GM19372 (cell line): ENCODE measurements around the gene REPS1.

Experiments
- ATAC-seq: cut with Tn5 transposase; IDR thresholded peaks from one replicate; pipeline ENCODE4 v1.9.1; 2021; ENCODE audit warnings: mild to moderate bottlenecking, low read depth, moderate library complexity; ENCODE audit not compliant: unreplicated experiment

Gene REPS1

GRCh38 chr6:138972226-138972665, 15.8 kb downstream of the REPS1 start:
- ATAC-seq, result no peak

GRCh38 chr6:138971601-138972000, 16.5 kb downstream of the REPS1 start:
- no peak for ATAC-seq

DNA sequence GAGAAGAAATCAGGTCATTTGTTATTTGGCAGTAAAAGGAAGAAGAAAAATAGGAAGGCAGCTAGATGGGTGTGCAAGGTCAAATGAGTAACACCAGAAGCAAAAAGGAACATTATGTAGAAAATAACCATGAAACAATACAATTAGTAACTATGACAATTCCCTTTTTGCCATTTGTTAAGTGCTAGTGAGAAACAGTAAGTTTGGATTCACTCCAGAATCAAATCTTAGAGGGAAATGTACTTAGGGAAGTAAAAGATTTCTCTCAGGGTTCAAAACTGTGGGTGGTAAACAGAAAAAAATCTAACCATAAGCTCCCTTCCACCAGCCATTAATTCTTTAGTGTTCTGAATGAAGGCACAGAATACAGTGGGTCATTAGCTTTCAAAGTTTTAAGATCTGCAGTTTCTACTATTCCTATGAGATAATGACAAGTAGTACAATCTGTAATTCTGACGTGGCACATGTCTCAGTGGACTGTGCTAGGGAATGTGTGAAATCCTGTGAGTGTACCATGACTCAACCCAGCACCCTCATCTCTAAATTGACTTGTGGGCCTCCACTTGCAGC, 17.1 kb downstream of the REPS1 start:
- ATAC-seq, result no peak

DNA sequence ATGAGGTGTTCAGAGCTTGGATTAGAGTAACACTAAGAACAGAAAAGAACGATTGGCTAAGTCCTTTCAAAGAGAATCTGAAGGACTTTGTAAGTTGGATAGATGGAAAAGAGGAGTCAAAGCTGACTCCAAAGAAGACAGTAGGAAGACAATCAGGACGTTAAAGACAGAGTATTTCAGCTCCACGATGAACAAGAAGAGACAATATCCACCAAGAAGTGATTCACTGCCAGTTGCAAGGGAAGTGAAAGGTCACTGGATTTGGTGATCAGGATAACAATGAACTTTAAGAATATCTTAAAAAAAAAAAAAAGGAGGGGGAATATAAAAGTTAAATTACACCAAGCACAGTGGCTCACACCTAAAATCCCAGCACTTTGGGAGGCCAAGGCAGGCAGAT, 17.9 kb downstream of the REPS1 start:
- ATAC-seq, result no peak

DNA sequence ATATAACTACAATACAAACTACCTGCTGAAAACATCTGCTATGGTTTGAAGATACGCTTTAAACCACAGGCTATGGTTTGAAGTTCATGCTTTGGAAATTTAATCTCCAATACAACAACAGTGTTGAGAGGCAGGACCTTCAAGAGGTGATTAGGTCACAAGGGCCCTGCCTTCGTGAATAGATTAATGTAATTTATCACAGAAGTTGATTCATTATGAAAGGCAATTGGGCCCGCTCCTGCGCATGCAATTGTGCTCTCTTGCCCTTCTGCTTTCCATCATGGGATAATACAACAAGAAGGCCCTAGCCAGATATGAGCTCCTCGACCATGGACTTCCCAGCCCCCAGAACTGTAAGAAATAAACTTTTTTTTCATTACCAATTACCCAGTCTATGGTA, 21.2 kb downstream of the REPS1 start:
- ATAC-seq, result no peak

GRCh38 chr6:138965971-138966370, 22.1 kb downstream of the REPS1 start:
- ATAC-seq, result no peak

DNA sequence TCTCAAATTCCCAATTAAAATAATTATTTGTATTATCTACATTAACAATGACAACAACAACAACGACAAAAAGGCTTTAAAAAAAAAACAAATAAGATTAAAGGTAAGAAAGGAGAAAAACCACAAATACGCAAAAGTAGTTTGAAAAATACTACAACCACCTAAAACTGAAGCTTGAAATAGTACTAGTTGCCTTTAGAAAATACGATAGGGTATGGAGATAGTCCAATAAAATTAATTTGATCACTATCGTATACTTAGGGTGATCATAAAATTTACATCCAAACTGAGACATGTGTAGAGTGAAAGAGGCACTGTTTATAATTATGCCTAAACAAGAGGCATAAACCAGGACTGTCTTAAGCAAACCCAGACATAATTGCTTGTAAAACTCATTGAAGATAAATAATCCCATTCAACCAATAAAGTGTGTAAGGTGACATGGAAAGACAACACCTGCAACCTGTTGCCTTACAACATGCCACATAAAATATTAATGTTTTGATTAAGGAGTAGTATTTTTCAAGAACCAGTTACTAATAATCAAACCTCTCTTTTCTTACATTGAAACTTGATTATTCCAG, 22.7 kb downstream of the REPS1 start:
- no peak for ATAC-seq

GRCh38 chr6:138964012-138964411, 24.0 kb downstream of the REPS1 start:
- no peak for ATAC-seq

DNA sequence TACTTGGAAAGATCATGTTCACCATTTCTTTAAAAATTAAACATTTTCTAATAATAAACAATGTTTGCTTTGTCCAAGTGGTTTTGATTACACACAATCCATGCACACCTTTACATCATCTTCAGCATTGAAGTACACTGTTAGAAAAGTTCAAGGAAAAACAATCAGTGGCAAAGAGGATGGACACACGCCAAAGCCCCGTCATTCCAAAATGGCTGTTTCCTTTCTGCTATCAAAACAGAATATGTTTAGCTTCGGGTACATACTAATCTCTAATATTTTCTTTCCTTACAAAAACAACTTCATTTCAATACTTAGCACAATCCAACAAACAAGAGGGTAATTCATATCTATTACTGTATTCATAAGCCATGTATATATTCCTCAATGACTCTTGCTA, 24.5 kb downstream of the REPS1 start:
- no peak for ATAC-seq

GRCh38 chr6:138963119-138963518, 24.9 kb downstream of the REPS1 start:
- ATAC-seq, result no peak

DNA sequence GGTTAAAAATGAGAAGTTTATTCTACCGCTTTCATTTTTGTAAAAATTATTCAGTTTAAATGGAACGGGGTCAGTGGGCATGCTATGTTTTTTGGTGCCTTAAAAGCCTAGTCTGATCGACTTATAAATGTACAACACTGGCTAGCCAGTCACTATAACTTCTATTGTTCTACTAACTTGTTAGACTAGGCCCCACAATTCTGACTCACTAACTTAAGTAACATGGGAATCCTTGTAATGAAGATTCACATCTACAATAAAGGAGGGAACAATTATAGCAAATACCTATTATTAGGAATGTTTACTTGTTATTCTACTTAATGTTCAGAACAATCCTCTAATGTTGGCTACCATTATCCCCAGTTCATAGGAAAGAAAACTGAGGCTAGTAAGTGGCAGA, 28.5 kb downstream of the REPS1 start:
- no peak for ATAC-seq

DNA sequence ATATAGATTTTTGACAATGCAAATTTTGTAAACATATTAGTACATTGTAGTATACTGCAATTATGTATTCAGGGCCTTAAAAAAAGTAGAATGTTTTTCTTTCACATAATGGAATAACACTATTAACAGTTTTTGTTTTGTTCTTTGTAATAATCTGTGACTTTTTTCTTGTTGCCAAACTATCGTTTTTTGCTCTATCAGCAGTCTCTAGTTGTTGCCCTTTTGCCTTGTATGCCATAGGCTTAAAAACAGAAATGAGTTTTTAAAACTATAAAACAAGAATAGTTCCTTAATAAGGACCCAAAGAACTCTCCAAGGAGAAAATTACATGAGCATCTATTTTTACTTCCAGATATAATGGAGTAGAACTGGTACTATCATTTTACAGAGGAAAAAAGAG, 29.5 kb downstream of the REPS1 start:
- no peak for ATAC-seq

GRCh38 chr6:138957903-138958302, 30.1 kb downstream of the REPS1 start:
- no peak for ATAC-seq

- no peak for ATAC-seq
Measured at GRCh38 chr6:138957484-138957883, 30.6 kb downstream of the REPS1 start.

- no peak for ATAC-seq
Measured at GRCh38 chr6:138956244-138956924, 31.7 kb downstream of the REPS1 start.

GRCh38 chr6:138955262-138955661, 32.8 kb downstream of the REPS1 start:
- no peak for ATAC-seq

DNA sequence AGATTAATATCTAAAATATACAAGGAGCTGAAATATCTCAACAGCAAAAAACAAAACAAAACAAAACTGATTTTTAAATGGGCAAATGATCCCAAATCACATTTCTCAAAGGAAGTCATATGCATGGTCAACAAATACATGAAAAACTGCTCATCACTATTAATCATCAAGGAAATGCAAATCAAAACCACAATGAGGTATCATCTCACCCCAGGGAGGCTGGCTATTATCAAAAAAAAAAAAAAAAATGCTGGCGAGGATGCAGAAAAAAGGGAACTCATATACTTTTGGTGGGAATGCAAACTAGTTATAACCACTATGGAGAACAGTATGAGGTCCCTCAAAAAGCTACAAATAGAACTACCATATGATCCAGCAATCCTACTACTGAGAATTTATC, 34.6 kb downstream of the REPS1 start:
- no peak for ATAC-seq

- ATAC-seq, result no peak
Measured at GRCh38 chr6:138948546-138949179, 39.4 kb downstream of the REPS1 start.

- no peak for ATAC-seq
Measured at GRCh38 chr6:138948004-138948403, 40.0 kb downstream of the REPS1 start.

GRCh38 chr6:138945354-138945753, 42.7 kb downstream of the REPS1 start:
- no peak for ATAC-seq

DNA sequence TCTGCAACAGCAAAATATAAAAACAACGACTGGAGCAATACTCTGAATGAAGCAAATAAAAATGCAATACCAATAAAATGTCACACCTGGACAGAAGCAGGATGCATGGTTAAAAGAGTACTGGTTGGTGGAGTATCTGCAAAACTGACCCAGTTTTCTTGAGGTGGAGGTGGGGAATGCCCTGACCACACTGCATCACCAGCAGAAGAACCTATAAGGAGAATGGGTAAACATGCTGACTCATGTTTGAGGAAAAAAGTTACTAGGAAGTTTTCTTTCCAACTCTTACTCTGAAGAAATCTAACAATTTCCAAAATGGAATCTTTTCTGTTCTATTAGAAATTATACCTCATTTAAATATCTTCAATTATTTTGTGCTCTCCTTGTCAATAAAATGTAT, 43.6 kb downstream of the REPS1 start:
- peak; percentile 67 for ATAC-seq
